HepG2 (cell line): ENCODE results near the gene WFDC5. TPM values are rescaled to one million over a fixed set of nuclear protein-coding genes. Genes with fewer than 3 reads are reported as not detected.
"Not testable (repeated sequence)": the region's sequence is repeated elsewhere in the genome, so short reads cannot be mapped to it uniquely, and the experiment has no call there.

Experiments used
- ATAC-seq: fragments of 200-7000 bp; cut with Tn5 transposase; 3 replicates; pipeline ENCODE4 v1.9.1; 2020; ENCODE audit warnings: mild to moderate bottlenecking, moderate library complexity
- BruUV-seq: library from RNA; stranded (reverse); fragments of 400-500 nt; replicated peaks from 2 replicates; lab custom pipeline; 2021; lab: Mats Ljungman, UMichigan
- CTCF ChIA-PET: fragments of 300-600 bp; formaldehyde crosslinking; extraction: SDS; loops from one replicate; lab custom pipeline; 2021; ENCODE audit warnings: low total read pairs, inconsistent platforms, low intra/inter-chr PET ratio; lab: Yijun Ruan, JAX
- POLR2A ChIA-PET: fragments of 350-600 bp; sonication (Branson Sonifier 250); formaldehyde crosslinking; loops from one replicate; lab custom pipeline; 2020; ENCODE audit warnings: antibody characterized with exemption, inconsistent platforms; lab: Yijun Ruan, JAX
- DNase-seq: peaks from one replicate; pipeline ENCODE4 v3.0.0-alpha.2; 2015; ENCODE audit warnings: low spot score
- FAIRE-seq: peaks from 3 replicates; lab custom pipeline; 2011; peaks lifted over from hg19 to GRCh38; lab: Jason Lieb, UNC
- H2AFZ ChIP-seq: one replicate; pipeline ENCODE4 v1.6.1; 2011; ENCODE audit warnings: low read length, inconsistent platforms
- H3K27ac ChIP-seq: fragments of 300-600 bp; 3 replicates; pipeline ENCODE4 v1.8.0; 2011; ENCODE audit warnings: mixed run types, mild to moderate bottlenecking, mixed read lengths, low read length, inconsistent platforms; ENCODE audit not compliant: insufficient read depth; ENCODE audit errors: extremely low read length
- H3K27me3 ChIP-seq, 2 experiments: fragments of 200-600 bp in 1 of 2; 2 replicates in 1 of 2; 3 replicates in 1 of 2; pipeline versions ENCODE4 v1.6.0 to v1.8.0; 2011; ENCODE audit warnings: low read length in 2 of 2, mild to moderate bottlenecking in 2 of 2, moderate library complexity in 2 of 2, inconsistent platforms in 1 of 2; ENCODE audit not compliant: insufficient read depth in 2 of 2, control insufficient read depth in 1 of 2
- H3K36me3 ChIP-seq, 2 experiments: fragments of 200-600 bp in 1 of 2; replicated peaks in 1 of 2; 2 replicates in 1 of 2; 3 replicates in 1 of 2; pipeline versions ENCODE4 v1.5.1 to v1.8.0; 2011; ENCODE audit warnings: low read length in 2 of 2, inconsistent platforms in 1 of 2; ENCODE audit not compliant: insufficient read depth in 2 of 2, control insufficient read depth in 1 of 2
- H3K4me1 ChIP-seq: 2 replicates; pipeline ENCODE4 v1.5.1; 2012; ENCODE audit warnings: low read length, inconsistent platforms; ENCODE audit not compliant: insufficient read depth
- H3K4me2 ChIP-seq: 2 replicates; pipeline ENCODE4 v1.6.0; 2011; ENCODE audit warnings: low read depth, low read length, inconsistent platforms
- H3K4me3 ChIP-seq, 3 experiments: fragments of 200-600 bp in 1 of 3; sonication (generic), shearing (Covaris generic) in 1 of 3; replicated peaks in 1 of 3; 2 replicates each; pipeline ENCODE4 v1.5.1; 2011 to 2016; ENCODE audit warnings: low read length in 3 of 3, inconsistent platforms in 2 of 3, low read depth in 2 of 3, mild to moderate bottlenecking in 2 of 3, control low read depth in 1 of 3, mixed read lengths in 1 of 3; ENCODE audit not compliant: insufficient read depth in 1 of 3
- H3K79me2 ChIP-seq: one replicate; pipeline ENCODE4 v1.6.1; 2011; ENCODE audit warnings: low read length, inconsistent platforms; ENCODE audit not compliant: insufficient read depth
- H3K9ac ChIP-seq: 2 replicates; pipeline ENCODE4 v1.6.0; 2011; ENCODE audit warnings: mild to moderate bottlenecking, low read depth, low read length, inconsistent platforms; ENCODE audit not compliant: insufficient read depth
- H3K9me3 ChIP-seq: 2 replicates; pipeline ENCODE4 v1.5.1; 2012; ENCODE audit warnings: mild to moderate bottlenecking, low read length
- H4K20me1 ChIP-seq: 2 replicates; pipeline ENCODE4 v1.6.0; 2011; ENCODE audit warnings: inconsistent platforms, mild to moderate bottlenecking, low read length, moderate library complexity; ENCODE audit not compliant: insufficient read depth
- CTCF ChIP-seq: sonication (generic); formaldehyde crosslinking; IDR thresholded peaks from 2 replicates; pipeline ENCODE4 v1.5.0; 2020; ENCODE audit warnings: mild to moderate bottlenecking, missing genetic modification reagents, moderate library complexity
- DMAP1 ChIP-seq: IDR thresholded peaks from 2 replicates; pipeline ENCODE4 v1.6.1; 2016
- GATAD2A ChIP-seq: IDR thresholded peaks from 2 replicates; pipeline ENCODE4 v1.6.1; 2016
- STAG1 ChIP-seq: sonication (generic); formaldehyde crosslinking; IDR thresholded peaks from 2 replicates; pipeline ENCODE4 v1.4.0; 2020; ENCODE audit warnings: missing genetic modification reagents
- ZNF510 ChIP-seq: sonication (generic); formaldehyde crosslinking; IDR thresholded peaks from 2 replicates; pipeline ENCODE4 v1.4.0; 2020; ENCODE audit warnings: low read depth, mild to moderate bottlenecking, missing genetic modification reagents
- WGBS: methylation state at CpG from one replicate; pipeline ENCODE4 v1.1.6; 2017; ENCODE audit warnings: low lambda C conversion rate; 5-methylcytosine and 5-hydroxymethylcytosine counted together
- in situ Hi-C: cut with HindIII; loops from 2 replicates; pipeline ENCODE4 v1.10.0; 2017; ENCODE audit warnings: low pct_unique_long_range_greater_than_20kb; ENCODE audit not compliant: extremely low pct_ligation_motif_present
- intact Hi-C: fragments of 100-400 bp; cut with micrococcal nuclease; formaldehyde crosslinking; loops from one replicate; pipeline ENCODE4 v1.10.0; 2022; ENCODE audit not compliant: unreplicated experiment
- polyA plus RNA-seq, 8 experiments: library from polyadenylated mRNA; depleted of rRNA in 3 of 8; stranded (reverse) in 7 of 8; unstranded in 1 of 8; fragments of >200 nt; fragmentation: Illumina TruSeq in 4 of 8; extraction: Trizol in 4 of 8; gene quantifications; 2 replicates each; pipeline versions ENCODE4 v1.2.1 to v1.2.3, GENCODE V29; 2011 to 2016; ENCODE audit warnings: low read depth in 4 of 8, missing spikeins in 1 of 8, mixed read lengths in 1 of 8; ENCODE audit not compliant: insufficient read depth in 1 of 8
- total RNA-seq, 5 experiments: library from RNA; depleted of rRNA; stranded (reverse); fragments of >200 nt; fragmentation: Illumina TruSeq; extraction: Trizol; gene quantifications; 2 replicates each; pipeline ENCODE4 v1.2.3, GENCODE V29; 2016; ENCODE audit warnings: low read depth in 1 of 5

The WFDC5 gene
- total and polyA plus RNA-seq, 2 of the 13 experiments (the other 11 are each of a cell fraction or from before 2014, with no cell fraction given), result not detected

GRCh38 chr20:45154794-45155193 is 39.8 kb upstream of the WFDC5 start:
- DNase-seq, H3K9ac ChIP-seq, BruUV-seq, H2AFZ ChIP-seq, H3K36me3 ChIP-seq, H3K79me2 ChIP-seq, H4K20me1 ChIP-seq, in situ Hi-C loops, H3K4me3 ChIP-seq, CTCF ChIA-PET, H3K27me3 ChIP-seq, POLR2A ChIA-PET, H3K4me1 ChIP-seq, H3K4me2 ChIP-seq, ATAC-seq, H3K9me3 ChIP-seq, intact Hi-C loops, H3K27ac ChIP-seq, FAIRE-seq: not testable (repeated sequence)
- WGBS, result 0% methylated on average over 1 of the region's 1 CpG

GRCh38 chr20:45154183-45154582 is 39.2 kb upstream of the WFDC5 start:
- DNase-seq (no peak), ATAC-seq (no peak), FAIRE-seq (no peak)
- Histone ChIP-seq H4K20me1 (no peaks in the 10 kb centered on the region), H3K27ac (no peak overlapping the region), H3K79me2 (no peaks in the 10 kb centered on the region), H3K9me3 (peaks cover 4% of the 10 kb centered on the region; the same call in 1 of the 2 replicates), H2AFZ (no peak overlapping the region), H3K4me1 (no peaks in the 10 kb centered on the region), H3K4me2 (no peak overlapping the region), H3K36me3 (no peaks in the 10 kb centered on the region), H3K4me3 (no peak overlapping the region), H3K9ac (no peak overlapping the region), H3K27me3 (no peaks in the 10 kb centered on the region; a peak in 1 of 5 replicates)
- 4% methylated on average over 3 of the region's 3 CpGs for WGBS
- BruUV-seq, result no TSS peak
- CTCF ChIA-PET, result no interaction called here
- intact Hi-C loops (no loop called here), in situ Hi-C loops (no loop called here)
- TF ChIP-seq STAG1 (CRISPR knock-in tag) (peak; percentile 43), DMAP1 (CRISPR knock-in tag) (no peak), ZNF510 (CRISPR knock-in tag) (no peak), CTCF (CRISPR knock-in tag) (peak; percentile 46), GATAD2A (CRISPR knock-in tag) (no peak)
- POLR2A ChIA-PET, result no interaction called here
